Fibroblast of lung (primary cell): ENCODE data around the gene RTN3.

Source experiments
- CTCF ChIP-seq, 2 donors: IDR thresholded peaks in 1 of 2; conservative IDR thresholded peaks in 1 of 2; 1 replicate in 1 of 2; 2 replicates in 1 of 2; pipeline ENCODE4 v1.5.1; 2011 to 2012; ENCODE audit warnings: low read length in 2 of 2, control low read depth in 1 of 2, inconsistent platforms in 1 of 2, low read depth in 1 of 2, mild to moderate bottlenecking in 1 of 2
- EZH2 ChIP-seq: IDR thresholded peaks from 2 replicates; pipeline ENCODE4 v1.5.1; 2012; ENCODE audit warnings: low read length, control low read depth, mild to moderate bottlenecking; ENCODE audit errors: missing control alignments

- no peak for TF ChIP-seq EZH2
- no peak for TF ChIP-seq CTCF (conservative IDR thresholded peaks at IDR 0.05 in 1 of 2, IDR thresholded peaks at IDR 0.05 in 1 of 2; ENCODE audit: low read depth in 1 of 2, low read length in 2 of 2)
Measured at GRCh38 chr11:63729326-63729725, 48.0 kb downstream of the RTN3 start.
